ENCODE results near the gene G0S2.
"Not testable (repeated sequence)": the region's sequence is repeated elsewhere in the genome, so short reads cannot be mapped to it uniquely, and the experiment has no call there.

G0S2 gene

GRCh38 chr1:209678981-209679539 is 3.8 kb downstream of the G0S2 start:
- H3K4me1 ChIP-seq, result no peaks in the 10 kb centered on the region
- in situ Hi-C loops (cut with MboI; ENCODE audit: low sequenced_read_pairs), result no loop called here
- no peak for DNase-seq (ENCODE audit: low spot score in 2 of 2)
- no peaks in the 10 kb centered on the region for H3K36me3 ChIP-seq (replicated peaks)
- H3K9me3 ChIP-seq, result no peaks in the 10 kb centered on the region
- H3K27me3 ChIP-seq (ENCODE audit: low read depth), result peaks cover 37% of the 10 kb centered on the region
- no peak overlapping the region for H3K4me3 ChIP-seq

DNA sequence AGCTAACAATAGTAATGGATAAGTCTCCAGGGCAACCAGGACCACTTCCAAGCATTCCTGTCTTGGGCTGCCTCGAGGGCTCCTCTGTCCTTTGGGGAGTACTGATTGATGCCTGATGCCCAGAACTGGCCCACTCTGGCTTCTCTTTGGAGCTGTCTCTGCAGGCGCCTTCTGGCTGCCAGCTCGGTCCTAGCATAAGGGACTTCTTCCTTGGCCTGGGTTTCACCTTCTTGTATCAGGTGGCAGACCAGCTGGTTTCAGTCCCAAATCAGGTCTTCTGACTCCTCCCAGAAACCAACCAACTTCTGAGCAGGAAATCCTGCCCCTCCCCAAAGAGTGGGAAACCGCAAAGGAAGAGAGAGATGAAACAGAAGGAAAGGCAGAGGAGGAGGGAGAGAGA is 10.6 kb downstream of the G0S2 start:
- in situ Hi-C loops (cut with MboI; ENCODE audit: low sequenced_read_pairs), result no loop called here
- H3K27me3 ChIP-seq (ENCODE audit: low read depth), result peaks cover 6% of the 10 kb centered on the region; the same call in 1 of the 2 replicates

GRCh38 chr1:209686322-209686721 is 11.1 kb downstream of the G0S2 start:
- in situ Hi-C loops (cut with MboI; ENCODE audit: low sequenced_read_pairs), result no loop called here
- H3K27me3 ChIP-seq (ENCODE audit: low read depth), result peaks cover 11% of the 10 kb centered on the region
- H3K36me3 ChIP-seq (replicated peaks), result no peaks in the 10 kb centered on the region
- no peak overlapping the region for H3K4me3 ChIP-seq
- no peaks in the 10 kb centered on the region for H3K9me3 ChIP-seq
- H3K4me1 ChIP-seq, result no peaks in the 10 kb centered on the region
- DNase-seq (ENCODE audit: low spot score in 2 of 2), result no peak

More for the DNA sequence above, 10.6 kb downstream of the G0S2 start:
- no peaks in the 10 kb centered on the region for H3K9me3 ChIP-seq
- no peaks in the 10 kb centered on the region for H3K4me1 ChIP-seq
- H3K36me3 ChIP-seq (replicated peaks), result no peaks in the 10 kb centered on the region
- no peak for DNase-seq (ENCODE audit: low spot score in 2 of 2)
- H3K4me3 ChIP-seq, result no peak overlapping the region

DNA sequence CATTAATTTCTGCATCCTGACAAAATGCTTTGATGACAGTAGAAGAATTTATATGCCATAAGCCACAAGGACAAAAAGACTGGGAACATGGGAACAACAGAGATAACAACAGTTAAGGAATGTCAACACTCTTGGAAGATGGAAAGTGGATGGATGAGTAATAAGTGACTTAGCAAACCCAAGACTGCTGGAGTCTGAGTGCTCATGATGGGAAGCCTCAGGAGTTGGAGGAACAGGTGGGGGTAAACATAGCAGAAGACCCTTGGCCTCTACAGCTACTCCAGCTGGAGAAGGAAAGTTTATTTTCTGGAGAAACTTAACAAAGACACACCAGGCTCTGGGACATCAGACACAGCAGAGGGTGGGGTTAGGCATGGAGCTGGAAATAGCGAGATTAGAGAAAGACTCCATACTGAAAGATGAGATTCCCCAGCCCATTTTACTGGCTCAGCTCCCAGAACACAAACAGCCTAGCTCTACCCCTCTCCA is 13.6 kb downstream of the G0S2 start:
- Histone ChIP-seq H3K36me3 (replicated peaks) (no peaks in the 10 kb centered on the region), H3K4me1 (no peaks in the 10 kb centered on the region), H3K4me3 (no peak overlapping the region), H3K27me3 (ENCODE audit: low read depth) (peaks cover 22% of the 10 kb centered on the region), H3K9me3 (no peaks in the 10 kb centered on the region)
- no peak for DNase-seq (ENCODE audit: low spot score in 2 of 2)
- in situ Hi-C loops (cut with MboI; ENCODE audit: low sequenced_read_pairs), result no loop called here

DNA sequence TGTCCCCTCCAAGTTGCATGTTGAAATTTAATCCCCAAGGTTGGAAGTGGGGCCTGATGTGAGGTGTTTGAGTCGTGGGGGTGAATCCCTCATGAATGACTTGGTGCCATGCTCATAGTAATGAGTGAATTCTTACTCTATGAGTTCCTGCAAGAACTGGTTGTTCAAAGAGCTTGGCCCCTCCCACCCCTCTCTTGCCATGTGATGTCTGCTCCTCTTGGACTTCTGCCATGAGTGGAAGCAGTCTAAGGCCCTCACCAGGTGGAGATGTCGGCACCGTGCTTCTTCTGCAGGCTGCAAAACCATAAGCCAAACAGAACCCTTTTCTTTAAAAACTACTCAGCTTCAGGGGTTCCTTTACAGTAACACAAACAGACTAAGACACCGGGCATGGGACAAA is 14.3 kb downstream of the G0S2 start:
- Histone ChIP-seq H3K9me3 (no peaks in the 10 kb centered on the region), H3K27me3 (ENCODE audit: low read depth) (peaks cover 22% of the 10 kb centered on the region), H3K4me3 (no peak overlapping the region), H3K36me3 (replicated peaks) (no peaks in the 10 kb centered on the region), H3K4me1 (no peaks in the 10 kb centered on the region)
- no peak for DNase-seq (ENCODE audit: low spot score in 2 of 2)
- in situ Hi-C loops (cut with MboI; ENCODE audit: low sequenced_read_pairs), result no loop called here

- H3K4me3 ChIP-seq, result no peak overlapping the region
- in situ Hi-C loops (cut with MboI; ENCODE audit: low sequenced_read_pairs), result loop anchor here (10.0 kb wide), 1 partner anchor 116 kb away; no protein-coding TSS in a partner anchor
- no peak for DNase-seq (ENCODE audit: low spot score in 2 of 2)
- H3K27me3 ChIP-seq (ENCODE audit: low read depth), result peaks cover 22% of the 10 kb centered on the region
- H3K36me3 ChIP-seq (replicated peaks), result no peaks in the 10 kb centered on the region
- H3K4me1 ChIP-seq, result no peaks in the 10 kb centered on the region
- no peaks in the 10 kb centered on the region for H3K9me3 ChIP-seq
These were observed 16.0 kb downstream of the G0S2 start for GRCh38 chr1:209691237-209691636.

DNA sequence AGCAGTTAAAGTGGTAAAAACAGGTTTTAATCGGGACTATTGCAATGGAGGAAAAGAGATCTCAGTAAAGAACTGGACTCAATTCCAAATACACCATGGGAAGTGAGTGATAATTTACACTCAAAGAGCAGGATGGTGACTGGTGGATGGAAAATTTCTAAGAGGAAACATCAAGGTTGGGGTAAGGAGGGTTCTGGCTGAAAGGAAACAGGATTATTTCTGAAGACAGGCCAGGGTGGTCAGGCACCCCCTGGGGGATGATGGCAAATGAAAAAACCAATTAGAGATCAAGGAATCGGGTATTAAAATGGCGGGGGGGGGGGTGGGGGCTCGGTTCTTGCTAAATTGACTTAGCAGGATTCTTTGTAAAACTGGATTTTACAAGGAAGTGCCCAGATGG is 17.1 kb downstream of the G0S2 start:
- Histone ChIP-seq H3K9me3 (no peaks in the 10 kb centered on the region), H3K36me3 (replicated peaks) (no peaks in the 10 kb centered on the region), H3K27me3 (ENCODE audit: low read depth) (peaks cover 18% of the 10 kb centered on the region), H3K4me3 (no peak overlapping the region), H3K4me1 (no peaks in the 10 kb centered on the region)
- in situ Hi-C loops (cut with MboI; ENCODE audit: low sequenced_read_pairs), result loop anchor here (10.0 kb wide), 1 partner anchor 117 kb away; no protein-coding TSS in a partner anchor
- no peak for DNase-seq (ENCODE audit: low spot score in 2 of 2)

GRCh38 chr1:209692745-209693504 is 17.7 kb downstream of the G0S2 start:
- H3K9me3 ChIP-seq, result no peaks in the 10 kb centered on the region
- peaks cover 17% of the 10 kb centered on the region for H3K27me3 ChIP-seq (ENCODE audit: low read depth)
- no peaks in the 10 kb centered on the region for H3K4me1 ChIP-seq
- no peak overlapping the region for H3K4me3 ChIP-seq
- H3K36me3 ChIP-seq (replicated peaks), result no peaks in the 10 kb centered on the region
- DNase-seq (ENCODE audit: low spot score in 2 of 2), result peak; percentile 61 to 81
- in situ Hi-C loops (cut with MboI; ENCODE audit: low sequenced_read_pairs), result loop anchor here (10.0 kb wide), 1 partner anchor 118 kb away; no protein-coding TSS in a partner anchor

DNA sequence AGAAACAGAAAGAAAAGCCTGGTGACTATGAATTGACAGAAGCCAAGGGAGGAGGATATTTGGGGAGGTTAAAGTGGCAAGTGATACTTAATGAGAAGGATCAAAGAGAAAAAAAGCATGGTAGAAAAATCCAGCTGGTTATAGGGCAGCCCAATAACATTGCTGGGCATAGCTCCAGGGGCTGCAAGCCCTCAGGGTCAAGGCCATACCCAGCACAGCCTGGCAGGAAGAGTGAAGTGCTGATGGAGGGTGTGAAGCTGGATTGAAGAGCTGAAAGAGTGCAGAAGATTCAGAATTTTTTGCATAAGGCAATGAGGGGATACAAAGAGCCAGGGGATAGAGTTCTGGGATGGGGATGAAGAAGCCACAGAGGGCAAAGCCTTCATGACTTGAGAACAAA is 21.5 kb downstream of the G0S2 start:
- Histone ChIP-seq H3K4me3 (no peak overlapping the region), H3K9me3 (no peaks in the 10 kb centered on the region), H3K27me3 (ENCODE audit: low read depth) (peaks cover 8% of the 10 kb centered on the region), H3K36me3 (replicated peaks) (no peaks in the 10 kb centered on the region), H3K4me1 (no peaks in the 10 kb centered on the region)
- in situ Hi-C loops (cut with MboI; ENCODE audit: low sequenced_read_pairs), result loop anchor here (10.0 kb wide), 1 partner anchor 122 kb away; no protein-coding TSS in a partner anchor
- no peak for DNase-seq (ENCODE audit: low spot score in 2 of 2)

DNA sequence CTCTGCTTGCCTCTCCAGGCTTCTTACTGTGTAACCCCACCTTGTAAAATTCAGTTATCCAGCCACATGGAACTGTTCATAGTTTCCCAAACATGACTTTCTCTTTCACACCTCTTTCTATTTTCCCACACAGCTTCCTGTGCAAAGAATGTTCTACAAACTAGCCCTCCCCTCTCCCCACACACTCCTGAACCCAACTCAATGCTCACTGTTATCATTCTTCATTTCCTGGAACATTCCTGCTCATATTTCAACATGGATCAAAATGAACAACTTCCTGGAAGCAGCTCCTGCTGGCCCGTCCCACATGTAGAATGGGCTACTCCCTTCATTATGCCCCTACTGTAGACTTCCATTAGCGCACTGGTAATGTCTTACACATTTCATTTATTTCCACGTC is 21.9 kb downstream of the G0S2 start:
- DNase-seq (ENCODE audit: low spot score in 2 of 2), result no peak
- in situ Hi-C loops (cut with MboI; ENCODE audit: low sequenced_read_pairs), result loop anchor here (10.0 kb wide), 1 partner anchor 122 kb away; no protein-coding TSS in a partner anchor

DNA sequence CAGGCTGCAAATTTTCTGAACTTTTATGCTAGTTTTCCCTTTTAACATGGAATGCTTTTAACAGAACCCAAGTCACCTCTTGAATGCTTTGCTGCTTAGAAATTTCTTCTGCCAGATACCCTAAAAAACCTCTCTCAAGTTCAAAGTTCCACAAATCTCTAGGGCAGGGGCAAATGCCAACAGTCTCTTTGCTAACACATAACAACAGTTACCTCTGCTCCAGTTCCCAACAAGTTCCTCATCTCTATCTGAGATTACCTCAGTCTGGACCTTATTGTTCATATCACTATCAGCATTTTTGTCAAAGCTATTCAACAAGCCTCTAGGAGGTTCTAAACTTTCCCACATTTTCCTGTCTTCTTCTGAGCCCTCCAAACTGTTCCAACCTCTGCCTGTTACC is 25.5 kb downstream of the G0S2 start:
- H3K4me3 ChIP-seq; H3K9me3 ChIP-seq; H3K27me3 ChIP-seq (ENCODE audit: low read depth); DNase-seq (ENCODE audit: low spot score in 2 of 2); H3K4me1 ChIP-seq; in situ Hi-C loops (cut with MboI; ENCODE audit: low sequenced_read_pairs); H3K36me3 ChIP-seq (replicated peaks): not testable (repeated sequence)

More for the DNA sequence above, 21.9 kb downstream of the G0S2 start:
- no peak overlapping the region for H3K4me3 ChIP-seq
- no peaks in the 10 kb centered on the region for H3K36me3 ChIP-seq (replicated peaks)
- H3K4me1 ChIP-seq, result no peaks in the 10 kb centered on the region
- no peaks in the 10 kb centered on the region for H3K9me3 ChIP-seq
- peaks cover 4% of the 10 kb centered on the region; the same call in 1 of the 2 replicates for H3K27me3 ChIP-seq (ENCODE audit: low read depth)

GRCh38 chr1:209702832-209703231 is 27.6 kb downstream of the G0S2 start:
- Histone ChIP-seq H3K9me3 (no peaks in the 10 kb centered on the region), H3K27me3 (ENCODE audit: low read depth) (0 out of 2 replicates have a peak, but pooled peaks cover 2% of the 10 kb centered on the region), H3K4me1 (no peaks in the 10 kb centered on the region), H3K36me3 (replicated peaks) (no peaks in the 10 kb centered on the region), H3K4me3 (no peak overlapping the region)
- no peak for DNase-seq (ENCODE audit: low spot score in 2 of 2)
- in situ Hi-C loops (cut with MboI; ENCODE audit: low sequenced_read_pairs), result no loop called here

DNA sequence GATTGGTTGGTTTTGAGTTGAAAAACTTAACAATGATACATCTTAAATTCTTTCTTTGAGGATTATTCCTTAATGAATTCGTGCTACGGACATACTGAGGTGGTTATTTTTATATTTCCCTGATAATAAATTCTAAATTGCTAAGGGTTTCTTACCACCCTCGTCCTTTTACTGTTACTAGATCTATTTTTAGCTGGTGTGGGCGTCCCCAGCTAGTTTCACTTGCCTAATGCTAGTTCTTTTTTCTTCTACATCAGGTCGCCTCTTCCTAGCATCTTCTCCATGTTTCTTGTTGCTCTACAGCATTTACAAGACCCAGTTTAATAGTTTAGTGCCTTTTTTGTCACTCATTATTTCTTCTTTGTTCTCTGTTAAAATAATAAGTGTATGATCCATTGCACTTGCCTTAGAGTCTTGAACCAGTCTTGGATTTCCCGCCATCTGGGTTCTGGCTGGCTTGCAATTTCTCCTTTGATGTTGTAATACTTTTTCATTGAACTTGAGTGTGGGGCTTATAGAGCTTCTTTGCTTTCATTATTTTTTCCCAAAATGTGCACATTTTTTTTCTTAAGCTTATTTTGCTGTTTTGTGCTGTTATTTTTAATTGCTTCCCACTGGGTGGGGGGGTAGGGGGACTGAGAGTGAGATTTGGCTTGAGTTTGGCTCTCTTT is 28.8 kb downstream of the G0S2 start:
- DNase-seq (ENCODE audit: low spot score in 2 of 2), result no peak
- Histone ChIP-seq H3K4me1 (no peaks in the 10 kb centered on the region), H3K27me3 (ENCODE audit: low read depth) (0 out of 2 replicates have a peak, but pooled peaks cover 2% of the 10 kb centered on the region), H3K36me3 (replicated peaks) (no peaks in the 10 kb centered on the region), H3K4me3 (no peak overlapping the region), H3K9me3 (no peaks in the 10 kb centered on the region)
- in situ Hi-C loops (cut with MboI; ENCODE audit: low sequenced_read_pairs), result no loop called here

DNA sequence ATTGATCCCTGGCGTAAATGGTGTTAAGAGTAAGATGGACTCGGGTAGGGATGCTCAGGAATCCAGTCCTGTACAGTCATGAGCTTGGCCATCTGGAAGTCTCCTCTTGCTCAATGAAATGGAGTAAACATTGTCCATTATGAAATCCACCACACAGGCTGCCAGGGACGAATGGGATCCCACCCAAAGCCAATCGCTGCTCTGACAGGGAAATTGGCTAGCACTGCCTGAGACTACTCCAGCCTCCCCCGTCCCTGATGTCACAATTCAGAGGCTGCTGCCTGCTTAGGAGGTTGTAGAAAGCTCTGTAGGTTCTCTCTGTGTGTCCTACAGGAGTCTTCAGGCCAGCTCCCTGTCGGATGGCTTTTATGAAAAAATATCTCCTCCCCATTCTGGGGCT is 29.4 kb downstream of the G0S2 start, which contains the start of gene HSD11B1:
Gene HSD11B1 (plus strand): TSS at position 263 of the 400 bp plus-strand sequence. CDS start 97 bp downstream, at position 360.
- H3K4me3 ChIP-seq, result no peak within 1 kb of the TSS
- in situ Hi-C loops (cut with MboI; ENCODE audit: low sequenced_read_pairs), result no loop called here
- H3K27me3 ChIP-seq (ENCODE audit: low read depth), result 0 out of 2 replicates have a peak, but pooled peaks cover 2% of the 10 kb centered on the region
- no peaks in the 10 kb centered on the region for H3K36me3 ChIP-seq (replicated peaks)
- H3K9me3 ChIP-seq, result no peaks in the 10 kb centered on the region
- no peak for DNase-seq (ENCODE audit: low spot score in 2 of 2)
- no peaks in the 10 kb centered on the region for H3K4me1 ChIP-seq
